NCI-H345 (cell line): ENCODE results near the gene LAPTM5.

Experiments used
- DNase-seq: peaks from one replicate; lab custom pipeline; 2025; lab: John Stamatoyannopoulos, UW

The LAPTM5 gene

DNA sequence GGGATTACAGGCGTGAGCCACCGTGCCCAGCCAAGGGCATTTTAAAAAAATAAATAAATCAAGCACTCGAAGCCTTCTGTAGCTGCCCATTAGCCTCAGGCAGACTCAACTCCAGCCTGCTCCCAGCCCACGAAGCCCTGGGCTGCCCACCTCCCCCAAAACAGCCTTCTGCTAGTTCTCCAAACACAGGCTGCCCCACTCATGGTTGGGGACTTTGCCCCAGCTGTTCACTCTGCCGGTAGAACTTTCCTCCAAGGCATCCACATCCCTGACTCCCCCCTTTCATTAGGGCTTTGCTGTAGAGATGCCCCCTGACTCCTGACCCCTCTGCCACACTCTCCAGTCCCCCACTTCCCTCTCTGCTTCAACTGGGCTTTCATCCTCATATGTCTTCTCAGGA lies 29.7 kb upstream of the LAPTM5 start:
- no peak for DNase-seq

DNA sequence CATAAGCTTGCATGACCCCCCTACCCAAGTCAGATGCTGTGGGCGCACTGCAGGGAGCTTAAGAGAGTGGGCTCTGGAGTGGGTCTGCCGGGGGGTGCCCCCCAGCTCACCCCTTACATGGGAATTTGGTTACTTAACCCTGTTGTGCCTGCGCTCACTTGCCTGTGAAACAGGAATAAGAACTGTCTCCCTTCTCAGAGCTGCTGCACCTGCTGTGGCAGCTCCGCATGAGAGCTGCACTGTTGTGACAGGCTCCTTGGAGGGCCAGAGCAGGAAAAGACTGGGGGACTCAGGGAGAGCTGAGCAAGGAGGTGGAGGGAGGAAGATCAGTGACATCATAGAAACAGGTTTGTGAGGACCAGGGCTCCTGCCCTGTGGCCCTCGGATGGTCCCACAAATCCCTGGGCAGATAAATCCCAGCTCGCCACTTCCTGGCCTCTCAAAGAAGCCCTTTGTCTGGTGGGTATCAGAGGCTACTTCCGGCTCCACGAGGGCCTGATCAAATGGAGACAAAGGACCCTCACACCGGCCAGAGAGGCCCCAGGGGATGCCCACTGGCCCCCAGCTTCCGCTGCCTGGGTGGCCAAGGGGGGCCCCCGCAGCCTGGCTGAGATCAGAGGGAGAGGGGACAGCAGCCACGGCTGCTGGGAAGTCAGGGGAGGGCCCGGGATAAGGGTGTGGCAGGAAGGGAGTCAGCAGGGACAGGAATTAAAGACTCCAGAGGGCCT lies 28.9 kb upstream of the LAPTM5 start:
- no peak for DNase-seq

GRCh38 chr1:30785714-30786113 lies 28.1 kb upstream of the LAPTM5 start:
- no peak for DNase-seq

GRCh38 chr1:30785181-30785580 lies 27.6 kb upstream of the LAPTM5 start:
- no peak for DNase-seq

DNA sequence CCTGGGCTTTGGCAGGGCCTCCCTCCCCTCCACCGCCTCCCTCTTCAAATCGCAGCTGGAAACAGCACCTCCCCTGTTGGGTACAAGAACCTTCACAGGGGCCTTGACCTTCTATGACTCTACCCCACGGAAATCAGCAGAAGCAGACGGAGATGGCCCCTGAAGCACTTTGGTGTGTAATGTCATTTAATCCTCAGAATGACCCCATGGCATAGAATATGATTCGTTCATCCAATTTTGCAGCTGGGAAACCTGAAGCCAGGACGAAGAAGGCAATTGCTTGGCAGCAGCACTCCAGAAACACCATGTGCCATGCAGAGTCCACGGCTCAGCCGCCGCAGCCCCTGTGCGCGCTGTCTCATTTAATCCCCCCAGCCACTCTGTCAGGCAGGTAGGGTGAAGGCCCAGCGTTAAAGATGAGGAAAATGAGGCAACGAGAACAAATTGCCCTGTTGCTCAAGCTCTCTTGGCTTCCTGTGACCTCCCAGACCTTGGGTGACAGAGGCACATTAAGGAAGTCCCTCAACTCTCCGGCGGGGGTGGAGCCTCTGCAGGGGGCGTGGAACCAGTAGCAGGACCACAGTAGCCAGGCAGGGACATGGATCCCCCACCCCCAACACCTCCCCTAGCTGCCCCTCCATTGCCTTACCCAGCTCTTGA lies 25.8 kb upstream of the LAPTM5 start:
- DNase-seq, result no peak

DNA sequence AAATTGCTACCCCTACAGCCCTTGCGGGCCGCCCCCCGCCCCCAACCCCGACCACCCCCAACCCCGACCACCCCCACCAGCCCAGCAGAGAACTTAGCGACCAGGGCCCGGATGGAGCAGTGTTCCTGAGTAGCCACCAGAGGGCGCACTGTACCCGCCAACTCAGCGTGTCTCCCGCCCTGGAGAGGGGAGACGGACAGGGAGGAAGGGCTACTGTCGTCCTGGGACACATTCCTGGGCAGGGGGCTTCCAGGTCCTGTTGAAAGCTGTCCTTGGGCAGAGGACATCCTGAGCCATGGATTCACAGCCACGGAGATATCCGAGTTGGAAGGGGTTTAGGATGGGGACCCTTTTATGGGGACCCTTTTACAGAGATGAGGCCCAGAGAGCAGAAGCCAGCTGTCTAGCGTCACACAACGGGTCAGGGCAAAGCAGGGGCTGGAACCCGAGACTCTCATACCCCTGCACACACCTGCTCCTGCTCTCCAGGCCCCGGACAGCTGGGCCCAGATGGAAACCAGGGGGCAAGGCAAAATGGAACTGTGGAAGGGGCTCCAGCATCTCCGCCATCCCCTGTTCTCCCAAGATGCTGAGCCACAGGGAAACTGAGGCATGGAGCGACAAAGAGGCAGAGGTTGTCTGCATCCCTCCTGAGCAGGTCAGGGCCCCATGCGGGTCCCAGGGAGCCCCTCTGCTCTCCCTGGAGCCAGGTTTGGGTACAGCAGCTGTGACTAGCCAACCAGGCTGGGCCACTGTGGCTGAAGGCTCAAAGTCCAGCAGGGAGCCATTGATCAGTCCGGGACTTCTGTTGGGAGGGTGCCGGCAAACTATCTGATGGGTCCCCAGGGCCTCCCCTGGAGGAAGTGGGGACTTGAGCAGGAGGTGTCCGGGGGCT lies 25.0 kb upstream of the LAPTM5 start:
- DNase-seq, result peak; percentile 71

DNA sequence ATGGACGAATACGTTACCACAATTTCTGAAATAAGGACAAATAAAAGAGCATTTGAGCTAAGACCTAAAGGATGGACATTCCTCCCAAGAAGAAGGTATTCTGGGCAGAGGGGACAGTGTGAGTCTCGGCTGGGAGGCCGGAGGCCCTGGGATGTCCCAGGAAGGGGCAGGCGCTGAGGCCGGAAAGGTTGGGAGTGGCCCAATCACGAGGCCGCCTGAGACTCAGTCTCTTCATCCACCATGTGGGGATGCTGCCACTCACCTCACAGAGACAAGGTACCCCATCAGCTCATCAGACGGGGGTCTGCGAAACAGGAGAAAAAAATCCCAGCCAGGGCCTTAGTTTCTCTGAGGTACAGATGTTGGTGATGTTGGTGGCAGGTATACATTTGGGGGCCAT lies 24.3 kb upstream of the LAPTM5 start:
- no peak for DNase-seq

- DNase-seq, result no peak
Measured at GRCh38 chr1:30780409-30780808, 22.8 kb upstream of the LAPTM5 start.

DNA sequence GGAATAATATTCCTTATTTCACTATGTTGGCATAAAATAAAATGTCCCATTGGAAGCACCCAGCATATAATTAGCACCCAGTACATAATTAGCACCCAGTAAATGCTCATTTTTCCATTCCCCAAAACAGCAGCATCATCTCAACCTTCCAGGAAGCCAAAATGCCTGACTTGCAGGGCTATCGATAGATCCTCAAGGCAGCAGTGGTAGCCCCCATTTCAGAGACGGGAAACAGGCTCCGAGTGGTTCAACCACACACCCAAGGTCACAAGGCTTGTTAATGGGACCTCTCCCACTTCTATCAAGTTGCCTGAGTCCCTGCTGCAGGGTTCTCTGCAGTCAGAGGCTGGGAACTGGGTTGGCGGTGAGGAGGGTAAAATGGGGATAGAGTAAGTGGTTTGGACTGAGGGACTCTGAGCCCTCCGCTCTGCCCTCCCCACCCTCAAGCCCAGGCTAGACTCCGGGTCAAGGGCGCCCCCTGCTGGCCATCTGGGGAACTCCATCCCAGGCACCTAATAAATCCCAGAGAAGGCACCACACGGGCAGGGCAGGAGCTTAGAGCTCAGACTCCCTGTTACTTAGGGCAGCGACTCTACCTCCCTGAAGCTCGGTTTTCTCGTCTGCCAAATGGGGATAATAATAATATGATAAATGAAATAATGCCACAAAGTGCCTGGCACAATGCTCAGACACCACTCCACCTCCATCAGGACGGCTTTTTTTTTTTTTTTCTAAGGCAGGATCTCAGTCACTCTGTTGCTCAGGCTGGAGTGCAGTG lies 21.9 kb upstream of the LAPTM5 start:
- peak; percentile 80 for DNase-seq

- no peak for DNase-seq
Measured at GRCh38 chr1:30778979-30779293, 21.4 kb upstream of the LAPTM5 start.

GRCh38 chr1:30778154-30778978 lies 20.8 kb upstream of the LAPTM5 start:
- DNase-seq, result no peak

DNA sequence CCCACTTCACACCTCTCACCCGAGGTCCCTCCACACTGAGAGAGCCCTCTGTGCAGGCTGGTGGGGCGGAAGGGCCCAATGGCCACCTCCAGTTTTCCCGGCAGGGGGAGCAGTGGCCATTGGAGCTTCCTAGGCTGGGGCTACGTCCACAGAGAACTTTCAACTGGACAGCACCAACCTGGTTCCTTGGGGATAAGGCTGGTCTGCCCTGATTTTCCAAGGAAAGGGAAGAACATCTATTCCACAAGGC lies 20.3 kb upstream of the LAPTM5 start:
- DNase-seq, result no peak

DNA sequence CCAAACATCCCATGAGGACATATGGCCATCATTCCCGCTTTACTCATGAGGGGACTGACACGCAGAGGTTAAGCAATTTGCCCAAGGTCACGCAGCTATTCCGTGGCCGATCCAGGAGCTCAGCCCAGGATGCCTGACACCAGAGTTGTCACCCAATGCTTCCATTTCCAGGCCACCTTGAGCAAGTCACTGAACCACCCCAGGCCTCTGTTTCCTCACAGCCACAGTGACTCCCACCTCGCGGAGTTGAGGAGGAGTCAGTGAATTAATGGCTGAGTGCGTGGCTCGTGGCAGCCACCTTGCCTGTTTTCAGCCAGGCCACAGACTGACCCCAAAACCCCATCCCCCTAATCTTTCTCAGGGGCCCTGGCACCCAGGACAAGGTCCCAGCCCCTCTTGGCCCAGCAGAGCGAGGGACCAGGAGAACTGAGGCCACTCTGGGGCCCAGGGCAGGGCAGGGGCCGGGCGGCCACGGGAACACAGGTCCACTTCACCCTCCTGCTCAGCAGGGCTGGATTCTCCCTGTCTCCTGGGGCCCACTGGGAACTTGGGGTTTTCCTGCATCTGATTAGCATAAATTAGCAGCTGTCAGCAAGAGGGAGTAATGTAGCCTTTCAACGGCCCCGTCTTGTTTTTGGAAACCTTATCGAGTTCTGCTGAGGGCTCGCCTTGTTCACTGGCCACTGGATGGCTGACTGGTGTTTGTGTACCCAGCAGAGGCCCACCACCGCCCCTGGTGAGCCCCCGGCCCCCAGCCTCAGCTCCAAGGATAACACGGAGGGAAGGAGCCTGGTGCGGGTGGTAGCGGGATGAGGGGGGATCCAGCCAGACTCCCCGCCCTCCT lies 19.7 kb upstream of the LAPTM5 start:
- DNase-seq, result no peak

- no peak for DNase-seq
Measured at GRCh38 chr1:30776097-30777059, 18.8 kb upstream of the LAPTM5 start.

- DNase-seq, result no peak
Measured at GRCh38 chr1:30775433-30775975, 17.9 kb upstream of the LAPTM5 start.

GRCh38 chr1:30774550-30775432 lies 17.2 kb upstream of the LAPTM5 start:
- DNase-seq, result no peak

DNA sequence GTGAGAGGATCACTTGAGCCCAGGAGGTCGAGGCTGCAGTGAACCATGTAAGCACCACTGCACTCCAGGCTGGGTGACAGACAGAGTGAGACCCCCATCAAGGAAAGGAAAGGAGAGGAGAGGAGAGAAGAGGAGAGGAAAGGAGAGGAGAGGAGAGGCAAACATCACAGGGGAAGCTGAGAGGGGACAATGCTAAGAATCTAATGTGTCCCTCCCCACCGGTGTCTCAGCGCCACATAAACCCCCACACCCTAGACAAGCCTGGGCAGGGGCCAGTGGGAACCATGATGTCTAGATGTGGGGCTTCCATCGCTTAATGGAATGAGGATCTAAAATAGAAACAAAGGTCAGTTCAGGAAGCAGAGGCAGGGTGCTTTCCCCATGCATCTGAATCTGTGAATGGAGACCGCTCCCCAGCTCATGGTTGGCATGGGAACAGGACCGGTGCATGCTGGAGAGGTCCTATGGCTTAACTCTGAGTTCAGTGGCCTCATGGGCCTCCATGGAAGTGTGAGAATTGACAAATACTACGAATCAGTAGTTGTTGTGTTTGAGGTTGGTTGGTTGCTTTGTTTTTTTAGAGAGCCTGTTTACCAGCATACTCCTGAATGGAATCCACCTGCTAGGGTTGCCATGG lies 16.3 kb upstream of the LAPTM5 start:
- DNase-seq, result no peak

DNA sequence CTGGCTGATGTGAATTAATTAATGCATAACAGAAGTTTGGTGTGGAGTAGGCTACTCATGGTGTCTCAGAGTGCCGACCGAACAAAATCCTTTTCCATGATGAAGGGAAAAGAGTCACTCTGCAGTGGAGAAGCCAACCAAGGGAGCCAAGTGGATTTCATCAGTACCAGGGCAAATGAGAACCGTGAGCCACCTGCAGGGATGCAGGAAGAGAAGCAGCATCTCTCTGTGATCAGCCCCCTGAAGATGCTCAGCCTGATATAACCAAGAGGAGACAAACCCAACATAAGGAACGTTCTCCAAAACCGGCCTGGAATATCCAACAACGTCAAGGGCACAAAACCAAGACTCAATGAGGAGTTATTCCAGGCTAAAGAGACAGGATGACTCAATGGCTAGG lies 13.4 kb upstream of the LAPTM5 start:
- no peak for DNase-seq
